Stimulated activated CD8-positive, alpha-beta memory T cell treated with anti-CD3 and anti-CD28 coated beads, Interleukin-4, amount 100 ng/mL, for 48 hours (primary cell): ENCODE data around the gene ZNF726.
"Not testable (repeated sequence)": the region's sequence is repeated elsewhere in the genome, so short reads cannot be mapped to it uniquely, and the experiment has no call there.

Source experiments
- DNase-seq: peaks from one replicate; pipeline ENCODE4 v3.0.0-alpha.2; 2020

Gene ZNF726

GRCh38 chr19:23949611-23950010 is 34.9 kb downstream of the ZNF726 start:
- no peak for DNase-seq

GRCh38 chr19:23956051-23956450 is 41.4 kb downstream of the ZNF726 start:
- no peak for DNase-seq

- DNase-seq: no peak
These were observed 43.1 kb downstream of the ZNF726 start for GRCh38 chr19:23957660-23958281.

- DNase-seq: not testable (repeated sequence)
These were observed 48.7 kb downstream of the ZNF726 start for GRCh38 chr19:23963396-23963795.

GRCh38 chr19:23963881-23964280 is 49.2 kb downstream of the ZNF726 start:
- DNase-seq: not testable (repeated sequence)

- not testable (repeated sequence) for DNase-seq
These were observed 49.6 kb downstream of the ZNF726 start for GRCh38 chr19:23964334-23964733.

- no peak for DNase-seq
These were observed 54.9 kb downstream of the ZNF726 start for GRCh38 chr19:23969630-23970029.

- DNase-seq: no peak
These were observed 56.9 kb downstream of the ZNF726 start for GRCh38 chr19:23971598-23971997.

- DNase-seq: no peak
These were observed 57.5 kb downstream of the ZNF726 start for GRCh38 chr19:23972161-23972560.

GRCh38 chr19:23974941-23975340 is 60.3 kb downstream of the ZNF726 start:
- DNase-seq: no peak

- DNase-seq: not testable (repeated sequence)
These were observed 61.9 kb downstream of the ZNF726 start for GRCh38 chr19:23976631-23977030.

- not testable (repeated sequence) for DNase-seq
These were observed 62.6 kb downstream of the ZNF726 start for GRCh38 chr19:23977256-23977655.

GRCh38 chr19:23978068-23978467 is 63.4 kb downstream of the ZNF726 start:
- DNase-seq: no peak

- no peak for DNase-seq
These were observed 66.1 kb downstream of the ZNF726 start for GRCh38 chr19:23980805-23981204.

GRCh38 chr19:23981863-23982262 is 67.2 kb downstream of the ZNF726 start:
- no peak for DNase-seq

GRCh38 chr19:23983406-23983805 is 68.7 kb downstream of the ZNF726 start:
- no peak for DNase-seq
